ENCODE results near the gene EPHB2.
"Not testable (repeated sequence)": the region's sequence is repeated elsewhere in the genome, so short reads cannot be mapped to it uniquely, and the experiment has no call there.

EPHB2 gene

GRCh38 chr1:22843441-22844183, 133.0 kb downstream of the EPHB2 start:
- not testable (repeated sequence) for DNase-seq

GRCh38 chr1:22844621-22845020, 134.0 kb downstream of the EPHB2 start:
- DNase-seq, result no peak

- no peak for DNase-seq
These were observed 134.8 kb downstream of the EPHB2 start for GRCh38 chr1:22845398-22845935.

GRCh38 chr1:22846458-22846857, 135.8 kb downstream of the EPHB2 start:
- no peak for DNase-seq

- DNase-seq, result no peak
These were observed 136.6 kb downstream of the EPHB2 start for GRCh38 chr1:22847249-22847648.

GRCh38 chr1:22847709-22848108, 137.1 kb downstream of the EPHB2 start:
- DNase-seq, result no peak

- DNase-seq, result no peak
These were observed 137.8 kb downstream of the EPHB2 start for GRCh38 chr1:22848405-22848804.

- DNase-seq, result no peak
These were observed 139.1 kb downstream of the EPHB2 start for GRCh38 chr1:22849770-22850169.

GRCh38 chr1:22850281-22850680, 139.6 kb downstream of the EPHB2 start:
- DNase-seq, result no peak

GRCh38 chr1:22850681-22851080, 140.0 kb downstream of the EPHB2 start:
- no peak for DNase-seq

- no peak for DNase-seq
These were observed 140.9 kb downstream of the EPHB2 start for GRCh38 chr1:22851517-22851916.

- no peak for DNase-seq
These were observed 141.6 kb downstream of the EPHB2 start for GRCh38 chr1:22852144-22852655.

GRCh38 chr1:22853651-22854185, 143.1 kb downstream of the EPHB2 start:
- no peak for DNase-seq

- no peak for DNase-seq
These were observed 144.3 kb downstream of the EPHB2 start for GRCh38 chr1:22854688-22855565.

- no peak for DNase-seq
These were observed 145.3 kb downstream of the EPHB2 start for GRCh38 chr1:22855668-22856606.

GRCh38 chr1:22857661-22858060, 147.0 kb downstream of the EPHB2 start:
- no peak for DNase-seq

GRCh38 chr1:22860414-22860800, 149.8 kb downstream of the EPHB2 start:
- no peak for DNase-seq

GRCh38 chr1:22860883-22861385, 150.3 kb downstream of the EPHB2 start:
- DNase-seq, result no peak

- no peak for DNase-seq
These were observed 151.3 kb downstream of the EPHB2 start for GRCh38 chr1:22861764-22862440.

GRCh38 chr1:22862752-22863151, 152.1 kb downstream of the EPHB2 start:
- DNase-seq, result no peak

GRCh38 chr1:22863766-22864165, 153.1 kb downstream of the EPHB2 start:
- no peak for DNase-seq

All from CD4-positive, alpha-beta T cell treated with Interleukin-1 beta for 1 hour (primary cell).